GM12878 (cell line): ENCODE results near the gene RAB25. TPM values are rescaled to one million over a fixed set of nuclear protein-coding genes. Genes with fewer than 3 reads are reported as not detected.

Experiments used
- CBX3 ChIP-seq: fragments of 200-600 bp; sonication (generic); IDR thresholded peaks from 2 replicates; pipeline ENCODE4 v1.6.1; 2016; ENCODE audit warnings: low read depth, borderline replicate concordance
- CREB1 ChIP-seq: IDR thresholded peaks from 2 replicates; pipeline ENCODE4 v1.6.1; 2012; ENCODE audit warnings: low read depth, mild to moderate bottlenecking, inconsistent platforms
- CREM ChIP-seq: IDR thresholded peaks from 2 replicates; pipeline ENCODE4 v1.6.1; 2014; ENCODE audit warnings: antibody characterized with exemption, low read depth
- HDAC2 ChIP-seq: fragments of 200-600 bp; sonication (generic); IDR thresholded peaks from 2 replicates; pipeline ENCODE4 v1.6.1; 2017
- IKZF1 ChIP-seq: fragments of 450-650 bp; conservative IDR thresholded peaks from 2 replicates; pipeline ENCODE4 v1.6.1; 2017; ENCODE audit warnings: antibody characterized with exemption, mild to moderate bottlenecking
- KLF5 ChIP-seq: fragments of 450-650 bp; IDR thresholded peaks from 2 replicates; pipeline ENCODE4 v1.6.1; 2014; ENCODE audit warnings: mild to moderate bottlenecking; ENCODE audit not compliant: partially characterized antibody
- MEF2A ChIP-seq: IDR thresholded peaks from 2 replicates; pipeline ENCODE4 v1.6.1; 2011; ENCODE audit warnings: low read depth, mild to moderate bottlenecking, low read length, moderate library complexity; ENCODE audit not compliant: insufficient read depth
- MTA2 ChIP-seq: fragments of 450-650 bp; IDR thresholded peaks from 2 replicates; pipeline ENCODE4 v1.6.1; 2016; ENCODE audit warnings: low read depth, mild to moderate bottlenecking, moderate library complexity
- NBN ChIP-seq: fragments of 450-650 bp; IDR thresholded peaks from 2 replicates; pipeline ENCODE4 v1.6.1; 2016
- NRF1 ChIP-seq: conservative IDR thresholded peaks from 2 replicates; pipeline ENCODE4 v1.6.1; 2011; ENCODE audit warnings: mild to moderate bottlenecking, low read depth, low read length, improper control_type of control experiment
- POLR2A ChIP-seq: IDR thresholded peaks from 2 replicates; pipeline ENCODE4 v1.6.1; 2011; ENCODE audit warnings: low read depth, mild to moderate bottlenecking, low read length
- POLR2AphosphoS5 ChIP-seq: IDR thresholded peaks from 2 replicates; pipeline ENCODE4 v1.6.1; 2011; ENCODE audit warnings: mild to moderate bottlenecking, low read length, inconsistent platforms
- POU2F2 ChIP-seq: IDR thresholded peaks from 3 replicates; pipeline ENCODE4 v1.6.1; 2011; ENCODE audit warnings: low read depth, mild to moderate bottlenecking, low read length, borderline replicate concordance
- RCOR1 ChIP-seq: conservative IDR thresholded peaks from 2 replicates; pipeline ENCODE4 v1.6.1; 2012; ENCODE audit warnings: low read depth, low read length, improper control_type of control experiment
- SIN3A ChIP-seq: IDR thresholded peaks from 2 replicates; pipeline ENCODE4 v1.6.1; 2012; ENCODE audit warnings: low read depth, low read length, improper control_type of control experiment
- SMC3 ChIP-seq: IDR thresholded peaks from 2 replicates; pipeline ENCODE4 v1.6.1; 2011; ENCODE audit warnings: low read length, improper control_type of control experiment, borderline replicate concordance
- TAF1 ChIP-seq: IDR thresholded peaks from 2 replicates; pipeline ENCODE4 v1.6.1; 2011; ENCODE audit warnings: mild to moderate bottlenecking, low read depth, low read length, borderline replicate concordance
- TBL1XR1 ChIP-seq: IDR thresholded peaks from 2 replicates; pipeline ENCODE4 v1.6.1; 2012; ENCODE audit warnings: low read depth, low read length, improper control_type of control experiment
- TCF12 ChIP-seq: IDR thresholded peaks from 2 replicates; pipeline ENCODE4 v1.6.1; 2011; ENCODE audit warnings: low read depth, mild to moderate bottlenecking, low read length
- YY1 ChIP-seq: IDR thresholded peaks from 2 replicates; pipeline ENCODE4 v1.6.1; 2011; ENCODE audit warnings: low read depth, mild to moderate bottlenecking, low read length
- polyA plus RNA-seq, 11 experiments: library from polyadenylated mRNA; depleted of rRNA in 4 of 11; unstranded in 6 of 11; stranded (reverse) in 5 of 11; fragments of >200 nt; fragmentation: Nextera tagmentation in 4 of 11; fragmentation: Illumina TruSeq in 1 of 11; extraction: Ambion mirVana in 4 of 11; extraction: Trizol in 1 of 11; gene quantifications; 1 replicate in 1 of 11; 2 replicates in 10 of 11; pipeline versions ENCODE4 v1.2.1 to v1.2.3, GENCODE V29; 2011 to 2016; ENCODE audit warnings: inconsistent platforms in 2 of 11, missing spikeins in 2 of 11, low read depth in 1 of 11
- total RNA-seq, 4 experiments: library from RNA; depleted of rRNA in 3 of 4; stranded (reverse); fragments of >200 nt in 3 of 4; fragmentation: Illumina TruSeq in 1 of 4; extraction: Trizol in 1 of 4; gene quantifications; 2 replicates each; pipeline versions ENCODE4 v1.2.1 to v1.2.3, GENCODE V29; 2013 to 2021
- TF ChIP-seq, protein P1 (sequence below): fragments of 450-650 bp; IDR thresholded peaks from 2 replicates; pipeline ENCODE4 v1.6.1; 2016; ENCODE audit warnings: mild to moderate bottlenecking
- TF ChIP-seq, protein P2 (sequence below): IDR thresholded peaks from 2 replicates; pipeline ENCODE4 v1.6.1; 2011; ENCODE audit warnings: borderline replicate concordance, low read depth, mild to moderate bottlenecking, moderate library complexity, mixed read lengths, low read length; ENCODE audit not compliant: insufficient read depth; ENCODE audit errors: extremely low read length
- TF ChIP-seq, protein P3 (sequence below): fragments of 450-650 bp; IDR thresholded peaks from 2 replicates; pipeline ENCODE4 v1.6.1; 2018; ENCODE audit warnings: borderline replicate concordance, mild to moderate bottlenecking; ENCODE audit not compliant: partially characterized antibody
- TF ChIP-seq, protein P4 (sequence below): IDR thresholded peaks from 2 replicates; pipeline ENCODE4 v1.6.1; 2012; ENCODE audit warnings: low read depth, low read length, improper control_type of control experiment
- TF ChIP-seq, protein P5 (sequence below): fragments of 450-650 bp; conservative IDR thresholded peaks from 2 replicates; pipeline ENCODE4 v1.6.1; 2017; ENCODE audit warnings: mild to moderate bottlenecking, moderate library complexity

The RAB25 gene
- total and polyA plus RNA-seq, 10 of the 15 experiments (the other 5 are each of a cell fraction or from before 2014, with no cell fraction given) = 0.16 to 0.36 (median 0.22) TPM; not detected in 7

DNA sequence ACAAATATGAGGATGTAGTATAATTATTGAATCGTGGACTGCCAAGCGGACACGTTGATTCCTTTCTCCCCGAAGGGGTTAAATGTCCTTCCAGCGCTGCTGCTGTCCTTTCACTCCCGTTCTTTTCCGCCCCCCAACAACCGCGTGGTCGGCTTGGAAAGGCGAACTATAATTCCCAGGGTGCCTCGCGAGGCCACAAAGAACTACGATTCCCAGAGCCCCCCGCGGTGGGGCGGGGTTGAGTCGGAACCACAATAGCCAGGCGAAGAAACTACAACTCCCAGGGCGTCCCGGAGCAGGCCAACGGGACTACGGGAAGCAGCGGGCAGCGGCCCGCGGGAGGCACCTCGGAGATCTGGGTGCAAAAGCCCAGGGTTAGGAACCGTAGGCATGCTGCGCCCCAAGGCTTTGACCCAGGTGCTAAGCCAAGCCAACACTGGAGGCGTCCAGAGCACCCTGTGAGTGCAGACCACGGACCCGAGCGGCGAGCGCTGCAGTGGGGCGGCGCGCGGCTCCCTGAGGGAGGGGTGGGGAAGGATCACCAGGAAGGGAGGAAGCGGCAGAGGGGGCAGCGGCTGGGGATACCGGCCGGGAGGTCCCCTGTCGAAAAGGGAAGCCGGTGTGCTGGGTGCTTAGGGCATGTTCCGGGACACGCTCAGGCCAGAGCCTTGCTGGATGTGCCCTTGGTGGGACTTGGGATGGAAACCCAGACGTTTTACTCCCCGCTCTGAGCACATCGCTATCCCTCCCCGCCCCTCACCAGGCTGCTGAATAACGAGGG, 6.3 kb upstream of the RAB25 start, which contains the start of gene LAMTOR2 (continued):
- 0 out of 2 replicates have a peak, but pooled peaks have one; percentile 33 for TF ChIP-seq HDAC2
- TF ChIP-seq, protein P1, sequence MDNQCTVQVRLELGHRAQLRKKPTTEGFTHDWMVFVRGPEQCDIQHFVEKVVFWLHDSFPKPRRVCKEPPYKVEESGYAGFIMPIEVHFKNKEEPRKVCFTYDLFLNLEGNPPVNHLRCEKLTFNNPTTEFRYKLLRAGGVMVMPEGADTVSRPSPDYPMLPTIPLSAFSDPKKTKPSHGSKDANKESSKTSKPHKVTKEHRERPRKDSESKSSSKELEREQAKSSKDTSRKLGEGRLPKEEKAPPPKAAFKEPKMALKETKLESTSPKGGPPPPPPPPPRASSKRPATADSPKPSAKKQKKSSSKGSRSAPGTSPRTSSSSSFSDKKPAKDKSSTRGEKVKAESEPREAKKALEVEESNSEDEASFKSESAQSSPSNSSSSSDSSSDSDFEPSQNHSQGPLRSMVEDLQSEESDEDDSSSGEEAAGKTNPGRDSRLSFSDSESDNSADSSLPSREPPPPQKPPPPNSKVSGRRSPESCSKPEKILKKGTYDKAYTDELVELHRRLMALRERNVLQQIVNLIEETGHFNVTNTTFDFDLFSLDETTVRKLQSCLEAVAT = peak; percentile 31; the same call in 1 of the 2 replicates
- TF ChIP-seq TBL1XR1 = no peak
- peak; percentile 71; the same call in 1 of the 2 replicates for TF ChIP-seq MEF2A
- TF ChIP-seq CBX3 = no peak
- peak; percentile 62; the same call in 1 of the 2 replicates for TF ChIP-seq TAF1
- TF ChIP-seq, protein P2, sequence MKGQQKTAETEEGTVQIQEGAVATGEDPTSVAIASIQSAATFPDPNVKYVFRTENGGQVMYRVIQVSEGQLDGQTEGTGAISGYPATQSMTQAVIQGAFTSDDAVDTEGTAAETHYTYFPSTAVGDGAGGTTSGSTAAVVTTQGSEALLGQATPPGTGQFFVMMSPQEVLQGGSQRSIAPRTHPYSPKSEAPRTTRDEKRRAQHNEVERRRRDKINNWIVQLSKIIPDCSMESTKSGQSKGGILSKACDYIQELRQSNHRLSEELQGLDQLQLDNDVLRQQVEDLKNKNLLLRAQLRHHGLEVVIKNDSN = no peak
- no peak for TF ChIP-seq SMC3
- TF ChIP-seq NBN = peak; percentile 75
- TF ChIP-seq RCOR1 = 0 out of 2 replicates have a peak, but pooled peaks have one; percentile 18
- TF ChIP-seq POLR2A = peak; percentile 73; the same call in 1 of the 2 replicates
- TF ChIP-seq, protein P3, sequence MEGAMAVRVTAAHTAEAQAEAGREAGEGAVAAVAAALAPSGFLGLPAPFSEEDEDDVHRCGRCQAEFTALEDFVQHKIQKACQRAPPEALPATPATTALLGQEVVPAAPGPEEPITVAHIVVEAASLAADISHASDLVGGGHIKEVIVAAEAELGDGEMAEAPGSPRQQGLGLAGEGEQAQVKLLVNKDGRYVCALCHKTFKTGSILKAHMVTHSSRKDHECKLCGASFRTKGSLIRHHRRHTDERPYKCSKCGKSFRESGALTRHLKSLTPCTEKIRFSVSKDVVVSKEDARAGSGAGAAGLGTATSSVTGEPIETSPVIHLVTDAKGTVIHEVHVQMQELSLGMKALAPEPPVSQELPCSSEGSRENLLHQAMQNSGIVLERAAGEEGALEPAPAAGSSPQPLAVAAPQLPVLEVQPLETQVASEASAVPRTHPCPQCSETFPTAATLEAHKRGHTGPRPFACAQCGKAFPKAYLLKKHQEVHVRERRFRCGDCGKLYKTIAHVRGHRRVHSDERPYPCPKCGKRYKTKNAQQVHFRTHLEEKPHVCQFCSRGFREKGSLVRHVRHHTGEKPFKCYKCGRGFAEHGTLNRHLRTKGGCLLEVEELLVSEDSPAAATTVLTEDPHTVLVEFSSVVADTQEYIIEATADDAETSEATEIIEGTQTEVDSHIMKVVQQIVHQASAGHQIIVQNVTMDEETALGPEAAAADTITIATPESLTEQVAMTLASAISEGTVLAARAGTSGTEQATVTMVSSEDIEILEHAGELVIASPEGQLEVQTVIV = peak; percentile 44
- no peak for TF ChIP-seq KLF5
- TF ChIP-seq MTA2 = peak; percentile 18; the same call in 1 of the 2 replicates
- TF ChIP-seq, protein P4, sequence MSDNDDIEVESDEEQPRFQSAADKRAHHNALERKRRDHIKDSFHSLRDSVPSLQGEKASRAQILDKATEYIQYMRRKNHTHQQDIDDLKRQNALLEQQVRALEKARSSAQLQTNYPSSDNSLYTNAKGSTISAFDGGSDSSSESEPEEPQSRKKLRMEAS = peak; percentile 94
- TF ChIP-seq, protein P5, sequence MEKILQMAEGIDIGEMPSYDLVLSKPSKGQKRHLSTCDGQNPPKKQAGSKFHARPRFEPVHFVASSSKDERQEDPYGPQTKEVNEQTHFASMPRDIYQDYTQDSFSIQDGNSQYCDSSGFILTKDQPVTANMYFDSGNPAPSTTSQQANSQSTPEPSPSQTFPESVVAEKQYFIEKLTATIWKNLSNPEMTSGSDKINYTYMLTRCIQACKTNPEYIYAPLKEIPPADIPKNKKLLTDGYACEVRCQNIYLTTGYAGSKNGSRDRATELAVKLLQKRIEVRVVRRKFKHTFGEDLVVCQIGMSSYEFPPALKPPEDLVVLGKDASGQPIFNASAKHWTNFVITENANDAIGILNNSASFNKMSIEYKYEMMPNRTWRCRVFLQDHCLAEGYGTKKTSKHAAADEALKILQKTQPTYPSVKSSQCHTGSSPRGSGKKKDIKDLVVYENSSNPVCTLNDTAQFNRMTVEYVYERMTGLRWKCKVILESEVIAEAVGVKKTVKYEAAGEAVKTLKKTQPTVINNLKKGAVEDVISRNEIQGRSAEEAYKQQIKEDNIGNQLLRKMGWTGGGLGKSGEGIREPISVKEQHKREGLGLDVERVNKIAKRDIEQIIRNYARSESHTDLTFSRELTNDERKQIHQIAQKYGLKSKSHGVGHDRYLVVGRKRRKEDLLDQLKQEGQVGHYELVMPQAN = peak; percentile 36
- TF ChIP-seq YY1 = peak; percentile 82
- peak; percentile 72; the same call in 1 of the 2 replicates for TF ChIP-seq POLR2AphosphoS5
- TF ChIP-seq TCF12 = peak; percentile 21; the same call in 1 of the 2 replicates
- peak; percentile 99 for TF ChIP-seq IKZF1
- TF ChIP-seq NRF1 = no peak
- peak; percentile 83 for TF ChIP-seq CREB1
- no peak; the same call in 2 of the 3 replicates for TF ChIP-seq POU2F2
- TF ChIP-seq SIN3A = peak; percentile 74
- TF ChIP-seq CREM = peak; percentile 96
